ENCODE results near the gene NMNAT2.

GRCh38 chr1:183323849-183324683 is 94.1 kb downstream of the NMNAT2 start:
- TF ChIP-seq CTCF (IDR thresholded peaks at IDR 0.05; ENCODE audit: low read length) (no peak), EZH2 (IDR thresholded peaks at IDR 0.05; ENCODE audit: borderline replicate concordance, low read length) (no peak)

All from OCI-LY1 (cell line).